Measurements from ENCODE around the gene UTP15.

UTP15 gene

DNA sequence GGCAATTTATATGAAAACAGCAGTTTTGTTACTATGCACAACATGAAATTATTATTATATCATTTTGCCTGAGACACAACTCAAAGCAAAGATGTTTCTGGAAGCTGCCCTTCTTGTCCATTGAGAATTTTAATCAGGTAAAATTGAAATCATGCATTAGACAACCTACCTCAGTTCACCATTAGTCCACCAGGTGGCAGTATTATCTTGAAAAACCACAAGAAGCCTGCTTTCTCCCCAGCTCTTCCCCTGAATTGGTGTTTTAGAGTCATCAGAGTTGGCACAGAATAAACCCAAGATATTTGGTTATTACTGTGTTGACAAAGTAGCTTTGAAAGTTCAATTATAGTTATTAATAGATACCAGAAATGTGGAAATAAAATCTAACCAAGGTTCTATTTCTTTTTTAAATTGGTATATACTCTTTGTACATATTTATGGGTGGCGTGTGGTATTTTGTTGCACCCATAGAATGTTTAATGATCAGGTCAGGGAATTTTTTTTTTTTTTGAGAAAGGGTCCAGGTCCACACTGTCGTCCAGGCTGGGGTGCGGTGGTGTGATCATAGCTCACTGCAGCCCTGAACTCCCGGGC, 25.7 kb downstream of the UTP15 start:
- Histone ChIP-seq H3K4me3 (no peak overlapping the region), H3K27ac (no peak overlapping the region), H3K9me3 (no peaks in the 10 kb centered on the region), H3K36me3 (no peaks in the 10 kb centered on the region), H3K4me1 (no peaks in the 10 kb centered on the region), H3K27me3 (no peaks in the 10 kb centered on the region)
- TF ChIP-seq, protein P1, sequence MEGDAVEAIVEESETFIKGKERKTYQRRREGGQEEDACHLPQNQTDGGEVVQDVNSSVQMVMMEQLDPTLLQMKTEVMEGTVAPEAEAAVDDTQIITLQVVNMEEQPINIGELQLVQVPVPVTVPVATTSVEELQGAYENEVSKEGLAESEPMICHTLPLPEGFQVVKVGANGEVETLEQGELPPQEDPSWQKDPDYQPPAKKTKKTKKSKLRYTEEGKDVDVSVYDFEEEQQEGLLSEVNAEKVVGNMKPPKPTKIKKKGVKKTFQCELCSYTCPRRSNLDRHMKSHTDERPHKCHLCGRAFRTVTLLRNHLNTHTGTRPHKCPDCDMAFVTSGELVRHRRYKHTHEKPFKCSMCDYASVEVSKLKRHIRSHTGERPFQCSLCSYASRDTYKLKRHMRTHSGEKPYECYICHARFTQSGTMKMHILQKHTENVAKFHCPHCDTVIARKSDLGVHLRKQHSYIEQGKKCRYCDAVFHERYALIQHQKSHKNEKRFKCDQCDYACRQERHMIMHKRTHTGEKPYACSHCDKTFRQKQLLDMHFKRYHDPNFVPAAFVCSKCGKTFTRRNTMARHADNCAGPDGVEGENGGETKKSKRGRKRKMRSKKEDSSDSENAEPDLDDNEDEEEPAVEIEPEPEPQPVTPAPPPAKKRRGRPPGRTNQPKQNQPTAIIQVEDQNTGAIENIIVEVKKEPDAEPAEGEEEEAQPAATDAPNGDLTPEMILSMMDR (IDR thresholded peaks at IDR 0.05), result peak; percentile 82 to 92
- intact Hi-C loops (cut with DNase I; ENCODE audit: low total_unique reads), result loop anchor here (2.0 kb wide), 1 partner anchor 204 kb away; no protein-coding TSS in a partner anchor
- no peak for DNase-seq

DNA sequence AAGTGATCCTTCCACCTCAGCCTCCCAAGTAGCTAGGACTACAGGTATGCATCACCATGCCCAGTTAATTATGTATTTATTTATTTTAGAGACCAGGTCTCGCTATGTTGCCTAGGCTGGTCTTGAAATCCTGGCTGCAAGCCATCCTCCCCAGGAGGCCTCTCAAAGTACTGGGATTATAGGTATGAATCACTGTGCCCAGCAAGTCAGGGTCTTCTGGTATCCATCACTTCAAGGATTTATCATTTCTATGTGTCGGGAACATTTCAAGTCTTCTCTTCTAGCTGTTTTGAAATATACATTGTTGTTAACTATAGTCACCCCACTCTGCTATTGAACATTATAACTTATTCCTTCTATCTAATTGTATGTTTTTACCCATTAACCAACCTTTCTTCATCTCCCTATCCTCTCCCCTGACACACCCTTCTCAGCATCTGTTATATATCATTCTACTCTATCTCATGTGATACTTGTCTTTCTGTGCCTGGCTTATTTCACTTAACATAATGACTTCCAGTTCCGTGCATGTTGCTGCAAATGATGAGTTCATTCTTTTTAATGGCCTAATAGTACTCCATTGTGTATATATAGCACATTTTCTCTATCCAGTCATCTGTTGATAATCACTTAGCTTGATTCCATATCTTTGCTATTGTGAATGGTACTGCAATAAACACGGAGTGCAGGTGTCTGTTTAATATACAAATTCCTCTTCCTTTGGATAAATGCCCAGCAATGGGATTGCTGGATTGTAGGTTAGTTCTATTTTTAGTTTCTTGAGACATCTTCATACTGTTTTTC, 26.4 kb downstream of the UTP15 start:
- no peaks in the 10 kb centered on the region for H3K27me3 ChIP-seq
- TF ChIP-seq, protein P1 (IDR thresholded peaks at IDR 0.05), result no peak
- H3K4me1 ChIP-seq, result no peaks in the 10 kb centered on the region
- H3K27ac ChIP-seq, result no peak overlapping the region
- no peaks in the 10 kb centered on the region for H3K36me3 ChIP-seq
- H3K4me3 ChIP-seq, result no peak overlapping the region
- no peak for DNase-seq
- H3K9me3 ChIP-seq, result no peaks in the 10 kb centered on the region
- intact Hi-C loops (cut with DNase I; ENCODE audit: low total_unique reads), result loop anchor here (2.0 kb wide), 1 partner anchor 203 kb away; no protein-coding TSS in a partner anchor

- intact Hi-C loops (cut with DNase I; ENCODE audit: low total_unique reads), result no loop called here
- no peak for DNase-seq
- H3K9me3 ChIP-seq, result no peaks in the 10 kb centered on the region
- H3K27me3 ChIP-seq, result no peaks in the 10 kb centered on the region
- H3K4me3 ChIP-seq, result no peak overlapping the region
- H3K4me1 ChIP-seq, result no peaks in the 10 kb centered on the region
- H3K36me3 ChIP-seq, result no peaks in the 10 kb centered on the region
- H3K27ac ChIP-seq, result no peak overlapping the region
- TF ChIP-seq, protein P1 (IDR thresholded peaks at IDR 0.05), result no peak
Observed at GRCh38 chr5:73592551-73592950, 27.0 kb downstream of the UTP15 start.

- intact Hi-C loops (cut with DNase I; ENCODE audit: low total_unique reads), result no loop called here
Observed at GRCh38 chr5:73596705-73597328, 31.3 kb downstream of the UTP15 start.

DNA sequence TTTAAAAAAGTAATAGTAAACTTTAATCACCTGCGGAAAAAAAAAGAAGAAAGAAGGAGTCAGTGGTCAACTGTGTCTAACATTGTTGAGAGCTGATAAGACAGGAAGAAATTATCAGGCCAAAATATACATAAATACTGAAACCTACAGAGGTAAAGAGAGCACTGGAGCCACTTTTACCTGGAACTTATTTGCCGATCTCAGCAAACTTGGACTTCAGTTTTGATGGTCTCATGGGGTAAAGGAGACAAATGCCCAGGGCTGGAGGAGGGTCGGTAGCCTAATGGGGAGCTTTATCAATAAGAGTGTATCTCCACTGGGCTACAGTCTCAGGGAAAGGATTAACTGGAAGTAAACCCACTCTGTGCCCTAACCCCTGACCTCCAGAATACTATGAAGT, 33.8 kb downstream of the UTP15 start:
- TF ChIP-seq, protein P1 (IDR thresholded peaks at IDR 0.05), result no peak
- Histone ChIP-seq H3K4me1 (no peaks in the 10 kb centered on the region), H3K36me3 (no peaks in the 10 kb centered on the region), H3K9me3 (no peaks in the 10 kb centered on the region), H3K27me3 (no peaks in the 10 kb centered on the region), H3K4me3 (no peak overlapping the region), H3K27ac (no peak overlapping the region)
- no peak for DNase-seq
- intact Hi-C loops (cut with DNase I; ENCODE audit: low total_unique reads), result no loop called here

More at GRCh38 chr5:73596705-73597328, 31.3 kb downstream of the UTP15 start:
- no peak overlapping the region for H3K27ac ChIP-seq
- H3K36me3 ChIP-seq, result no peaks in the 10 kb centered on the region
- no peak overlapping the region for H3K4me3 ChIP-seq
- H3K9me3 ChIP-seq, result no peaks in the 10 kb centered on the region
- no peaks in the 10 kb centered on the region for H3K4me1 ChIP-seq
- DNase-seq, result no peak
- TF ChIP-seq, protein P1 (IDR thresholded peaks at IDR 0.05), result peak; percentile 16 to 18
- no peaks in the 10 kb centered on the region for H3K27me3 ChIP-seq

Data from tibial artery (tissue), 4 donors.